ENCODE results near the gene SPOCK2. TPM values are rescaled to one million over a fixed set of nuclear protein-coding genes. Genes with fewer than 3 reads are reported as not detected.

Gene SPOCK2
- polyA plus RNA-seq, 3 donors: 0.20 to 1.6 (median 0.45) TPM

GRCh38 chr10:72106154-72106849 is 18.0 kb upstream of the SPOCK2 start:
- Mint-ChIP-seq H3K27ac (no peak overlapping the region), H3K27me3 (ENCODE audit: low read depth in 3 of 3) (peaks cover 0 to 3% (median 0%) of the 10 kb centered on the region in 3 donors), H3K9me3 (no peaks in the 10 kb centered on the region), H3K4me3 (no peak overlapping the region), H3K4me1 (no peaks in the 10 kb centered on the region), H3K36me3 (peaks cover 35 to 50% of the 10 kb centered on the region in 2 donors)
- intact Hi-C loops (cut with micrococcal nuclease): no loop called here
- H3K36me3 ChIP-seq (replicated peaks in 1 of 2; ENCODE audit: control insufficient read depth in 1 of 2, insufficient read depth in 2 of 2, low read length in 2 of 2): peaks cover 5 to 12% of the 10 kb centered on the region in 2 donors
- no peaks in the 10 kb centered on the region for H3K27me3 ChIP-seq (ENCODE audit: control insufficient read depth in 2 of 2, insufficient read depth in 2 of 2, low read length in 2 of 2)
- H3K9me3 ChIP-seq (replicated peaks in 1 of 2; ENCODE audit: control insufficient read depth in 1 of 2, insufficient read depth in 1 of 2, low read length in 2 of 2): no peaks in the 10 kb centered on the region
- H3K4me3 ChIP-seq (replicated peaks in 1 of 3; ENCODE audit: low read depth in 2 of 3, low read length in 3 of 3): no peak overlapping the region
- no CpG with 5 or more reads among the region's 2 CpGs for WGBS (ENCODE audit: insufficient coverage)
- H3K4me1 ChIP-seq (ENCODE audit: control insufficient read depth in 1 of 2, insufficient read depth in 2 of 2, low read length in 2 of 2): no peaks in the 10 kb centered on the region
- no peaks in the 10 kb centered on the region for H3K79me2 ChIP-seq (ENCODE audit: insufficient read depth, low read length)
- no peak for DNase-seq
- no peaks in the 10 kb centered on the region for H4K20me1 ChIP-seq (ENCODE audit: insufficient read depth, low read length)
- H3K4me2 ChIP-seq (replicated peaks; ENCODE audit: extremely low read depth, low read length, poor library complexity, severe bottlenecking): no peak overlapping the region
- TF ChIP-seq, protein P1, sequence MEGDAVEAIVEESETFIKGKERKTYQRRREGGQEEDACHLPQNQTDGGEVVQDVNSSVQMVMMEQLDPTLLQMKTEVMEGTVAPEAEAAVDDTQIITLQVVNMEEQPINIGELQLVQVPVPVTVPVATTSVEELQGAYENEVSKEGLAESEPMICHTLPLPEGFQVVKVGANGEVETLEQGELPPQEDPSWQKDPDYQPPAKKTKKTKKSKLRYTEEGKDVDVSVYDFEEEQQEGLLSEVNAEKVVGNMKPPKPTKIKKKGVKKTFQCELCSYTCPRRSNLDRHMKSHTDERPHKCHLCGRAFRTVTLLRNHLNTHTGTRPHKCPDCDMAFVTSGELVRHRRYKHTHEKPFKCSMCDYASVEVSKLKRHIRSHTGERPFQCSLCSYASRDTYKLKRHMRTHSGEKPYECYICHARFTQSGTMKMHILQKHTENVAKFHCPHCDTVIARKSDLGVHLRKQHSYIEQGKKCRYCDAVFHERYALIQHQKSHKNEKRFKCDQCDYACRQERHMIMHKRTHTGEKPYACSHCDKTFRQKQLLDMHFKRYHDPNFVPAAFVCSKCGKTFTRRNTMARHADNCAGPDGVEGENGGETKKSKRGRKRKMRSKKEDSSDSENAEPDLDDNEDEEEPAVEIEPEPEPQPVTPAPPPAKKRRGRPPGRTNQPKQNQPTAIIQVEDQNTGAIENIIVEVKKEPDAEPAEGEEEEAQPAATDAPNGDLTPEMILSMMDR (IDR thresholded peaks at IDR 0.05): no peak
- no peak overlapping the region for H2AFZ ChIP-seq (ENCODE audit: insufficient read depth, low read depth, low read length, poor library complexity, severe bottlenecking)
- no peak overlapping the region for H3K27ac ChIP-seq (ENCODE audit: low read depth in 1 of 2, low read length in 2 of 2)
- H3K9ac ChIP-seq (ENCODE audit: insufficient read depth, low read length, poor library complexity, severe bottlenecking): no peak overlapping the region

- peaks cover 41 to 52% of the 10 kb centered on the region in 2 donors for H3K36me3 Mint-ChIP-seq
- H3K27ac ChIP-seq (ENCODE audit: low read depth in 1 of 2, low read length in 2 of 2): no peak overlapping the region
- peaks cover 7 to 18% of the 10 kb centered on the region in 2 donors for H3K36me3 ChIP-seq (replicated peaks in 1 of 2; ENCODE audit: control insufficient read depth in 1 of 2, insufficient read depth in 2 of 2, low read length in 2 of 2)
- DNase-seq: no peak
- no peak overlapping the region for H2AFZ ChIP-seq (ENCODE audit: insufficient read depth, low read depth, low read length, poor library complexity, severe bottlenecking)
- H3K9me3 Mint-ChIP-seq: no peaks in the 10 kb centered on the region
- H3K4me1 ChIP-seq (ENCODE audit: control insufficient read depth in 1 of 2, insufficient read depth in 2 of 2, low read length in 2 of 2): no peaks in the 10 kb centered on the region
- H3K27me3 Mint-ChIP-seq (ENCODE audit: low read depth in 3 of 3): peaks cover 0 to 3% (median 0%) of the 10 kb centered on the region in 3 donors
- H4K20me1 ChIP-seq (ENCODE audit: insufficient read depth, low read length): no peaks in the 10 kb centered on the region
- 100% methylated on average over 4 of the region's 5 CpGs for WGBS (ENCODE audit: insufficient coverage)
- intact Hi-C loops (cut with micrococcal nuclease): no loop called here
- H3K9me3 ChIP-seq (replicated peaks in 1 of 2; ENCODE audit: control insufficient read depth in 1 of 2, insufficient read depth in 1 of 2, low read length in 2 of 2): no peaks in the 10 kb centered on the region
- H3K4me1 Mint-ChIP-seq: no peaks in the 10 kb centered on the region
- no peaks in the 10 kb centered on the region for H3K27me3 ChIP-seq (ENCODE audit: control insufficient read depth in 2 of 2, insufficient read depth in 2 of 2, low read length in 2 of 2)
- H3K4me3 ChIP-seq (replicated peaks in 1 of 3; ENCODE audit: low read depth in 2 of 3, low read length in 3 of 3): no peak overlapping the region
- no peaks in the 10 kb centered on the region for H3K79me2 ChIP-seq (ENCODE audit: insufficient read depth, low read length)
- no peak overlapping the region for H3K9ac ChIP-seq (ENCODE audit: insufficient read depth, low read length, poor library complexity, severe bottlenecking)
- no peak overlapping the region for H3K27ac Mint-ChIP-seq
- TF ChIP-seq, protein P1 (IDR thresholded peaks at IDR 0.05): no peak
- no peak overlapping the region for H3K4me3 Mint-ChIP-seq
- H3K4me2 ChIP-seq (replicated peaks; ENCODE audit: extremely low read depth, low read length, poor library complexity, severe bottlenecking): no peak overlapping the region
Measured at GRCh38 chr10:72105710-72106109, 17.4 kb upstream of the SPOCK2 start.
